Measurements from ENCODE around the gene TXNDC15.

Gene TXNDC15

DNA sequence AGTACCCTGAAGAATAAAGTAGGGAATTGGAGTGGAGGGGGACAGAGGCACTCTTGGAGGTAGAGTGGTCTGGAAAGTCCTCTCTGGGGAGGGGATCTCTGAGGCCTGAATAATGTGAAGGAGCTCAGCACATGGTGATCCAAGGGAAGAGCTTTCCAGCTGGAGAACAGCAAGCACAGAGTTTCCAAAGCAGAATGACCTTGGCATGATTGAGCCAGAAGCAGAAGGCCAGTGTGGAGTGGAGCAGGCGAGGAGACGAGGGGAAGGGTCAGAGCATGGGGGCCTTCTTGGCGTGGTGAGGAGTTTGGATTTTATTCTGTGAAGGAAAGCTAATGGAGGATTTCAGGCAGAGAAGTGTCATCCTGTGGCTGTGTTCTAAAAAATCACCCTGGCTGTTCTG, 39.1 kb downstream of the TXNDC15 start:
- no peak overlapping the region for H3K4me3 ChIP-seq (ENCODE audit: low read depth, low read length)
- DNase-seq (ENCODE audit: low read depth) = no peak
- TF ChIP-seq, protein P1, sequence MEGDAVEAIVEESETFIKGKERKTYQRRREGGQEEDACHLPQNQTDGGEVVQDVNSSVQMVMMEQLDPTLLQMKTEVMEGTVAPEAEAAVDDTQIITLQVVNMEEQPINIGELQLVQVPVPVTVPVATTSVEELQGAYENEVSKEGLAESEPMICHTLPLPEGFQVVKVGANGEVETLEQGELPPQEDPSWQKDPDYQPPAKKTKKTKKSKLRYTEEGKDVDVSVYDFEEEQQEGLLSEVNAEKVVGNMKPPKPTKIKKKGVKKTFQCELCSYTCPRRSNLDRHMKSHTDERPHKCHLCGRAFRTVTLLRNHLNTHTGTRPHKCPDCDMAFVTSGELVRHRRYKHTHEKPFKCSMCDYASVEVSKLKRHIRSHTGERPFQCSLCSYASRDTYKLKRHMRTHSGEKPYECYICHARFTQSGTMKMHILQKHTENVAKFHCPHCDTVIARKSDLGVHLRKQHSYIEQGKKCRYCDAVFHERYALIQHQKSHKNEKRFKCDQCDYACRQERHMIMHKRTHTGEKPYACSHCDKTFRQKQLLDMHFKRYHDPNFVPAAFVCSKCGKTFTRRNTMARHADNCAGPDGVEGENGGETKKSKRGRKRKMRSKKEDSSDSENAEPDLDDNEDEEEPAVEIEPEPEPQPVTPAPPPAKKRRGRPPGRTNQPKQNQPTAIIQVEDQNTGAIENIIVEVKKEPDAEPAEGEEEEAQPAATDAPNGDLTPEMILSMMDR (conservative IDR thresholded peaks at IDR 0.05; ENCODE audit: low read depth, low read length) = no peak

DNA sequence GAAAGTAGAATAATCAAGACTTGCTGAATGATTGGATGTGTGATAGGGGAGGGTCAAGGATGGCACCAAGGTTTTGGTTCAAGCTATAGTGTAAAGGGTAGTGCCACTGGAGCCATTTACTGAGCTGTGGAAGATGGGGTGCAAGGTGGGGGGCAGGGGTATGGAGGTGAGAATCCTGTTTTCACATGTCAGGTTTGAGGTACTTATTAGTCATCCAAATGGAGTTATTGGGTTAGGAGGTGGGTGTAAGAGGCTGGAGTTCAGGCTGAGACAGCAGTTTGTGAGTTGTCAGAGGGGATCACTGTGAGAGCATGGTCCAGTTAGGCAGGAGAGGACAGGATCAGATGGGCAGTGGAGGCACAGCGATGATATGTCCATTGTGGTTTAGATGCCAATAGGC, 39.6 kb downstream of the TXNDC15 start:
- DNase-seq (ENCODE audit: low read depth) = no peak
- TF ChIP-seq, protein P1 (conservative IDR thresholded peaks at IDR 0.05; ENCODE audit: low read depth, low read length) = no peak
- no peak overlapping the region for H3K4me3 ChIP-seq (ENCODE audit: low read depth, low read length)

DNA sequence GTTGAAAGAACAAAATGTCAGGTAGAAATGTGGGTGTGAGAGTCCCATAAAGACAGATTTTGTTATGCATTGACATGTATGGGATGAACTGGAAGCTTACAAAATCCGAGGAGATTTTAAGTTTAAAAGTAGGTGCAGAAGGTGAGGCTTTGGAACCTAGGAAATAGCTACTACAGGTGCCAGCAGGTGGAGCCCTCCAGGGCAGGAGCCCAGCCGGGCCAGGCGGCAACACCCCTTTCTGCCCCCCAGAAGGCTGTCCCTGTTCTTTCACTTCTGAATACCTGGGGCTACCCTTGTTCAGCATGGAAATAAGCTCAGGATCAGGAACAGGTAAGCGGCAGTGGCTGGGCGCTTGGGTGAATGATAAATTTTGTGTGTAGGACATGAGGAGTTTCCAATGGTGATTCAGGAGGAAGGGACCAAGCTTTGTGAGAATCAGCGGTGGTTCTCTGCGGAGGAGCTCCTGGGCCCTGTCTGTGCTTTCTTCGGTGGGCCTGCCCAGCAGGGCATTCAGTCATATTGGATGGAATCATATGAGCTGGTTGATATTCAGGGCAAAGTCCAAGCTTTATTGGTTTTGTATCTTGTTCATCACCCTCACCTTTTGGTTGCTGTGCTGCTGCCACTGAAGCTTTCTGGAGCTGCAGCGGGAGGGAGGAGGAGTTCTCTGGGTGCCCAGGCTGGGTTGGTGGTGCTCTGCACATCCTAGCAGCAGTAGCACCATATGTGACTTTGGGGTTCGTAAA, 43.1 kb downstream of the TXNDC15 start:
- no peak overlapping the region for H3K4me3 ChIP-seq (ENCODE audit: low read depth, low read length)
- no peak for DNase-seq (ENCODE audit: low read depth)
- TF ChIP-seq, protein P1 (conservative IDR thresholded peaks at IDR 0.05; ENCODE audit: low read depth, low read length) = peak; percentile 43

DNA sequence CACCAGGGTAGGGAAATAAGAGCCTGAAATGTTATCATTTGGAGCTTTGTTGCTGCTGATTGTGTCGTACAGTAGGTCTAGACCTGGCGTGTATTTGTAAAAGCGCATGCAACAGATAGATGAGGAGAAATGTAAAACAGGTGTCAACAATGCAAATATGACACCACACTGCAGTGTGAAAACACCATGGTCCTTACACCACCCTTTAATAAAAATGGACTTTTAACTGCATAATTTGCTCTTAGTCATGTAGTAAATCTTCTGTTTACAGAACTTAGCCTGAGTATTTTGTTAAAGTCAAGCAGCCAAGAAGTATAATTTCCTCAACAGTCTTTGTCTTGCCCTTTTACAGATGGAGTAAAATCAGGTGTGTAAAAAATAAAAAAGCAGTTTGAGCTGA, 44.7 kb downstream of the TXNDC15 start:
- DNase-seq (ENCODE audit: low read depth) = no peak
- H3K4me3 ChIP-seq (ENCODE audit: low read depth, low read length) = no peak overlapping the region
- TF ChIP-seq, protein P1 (conservative IDR thresholded peaks at IDR 0.05; ENCODE audit: low read depth, low read length) = no peak

DNA sequence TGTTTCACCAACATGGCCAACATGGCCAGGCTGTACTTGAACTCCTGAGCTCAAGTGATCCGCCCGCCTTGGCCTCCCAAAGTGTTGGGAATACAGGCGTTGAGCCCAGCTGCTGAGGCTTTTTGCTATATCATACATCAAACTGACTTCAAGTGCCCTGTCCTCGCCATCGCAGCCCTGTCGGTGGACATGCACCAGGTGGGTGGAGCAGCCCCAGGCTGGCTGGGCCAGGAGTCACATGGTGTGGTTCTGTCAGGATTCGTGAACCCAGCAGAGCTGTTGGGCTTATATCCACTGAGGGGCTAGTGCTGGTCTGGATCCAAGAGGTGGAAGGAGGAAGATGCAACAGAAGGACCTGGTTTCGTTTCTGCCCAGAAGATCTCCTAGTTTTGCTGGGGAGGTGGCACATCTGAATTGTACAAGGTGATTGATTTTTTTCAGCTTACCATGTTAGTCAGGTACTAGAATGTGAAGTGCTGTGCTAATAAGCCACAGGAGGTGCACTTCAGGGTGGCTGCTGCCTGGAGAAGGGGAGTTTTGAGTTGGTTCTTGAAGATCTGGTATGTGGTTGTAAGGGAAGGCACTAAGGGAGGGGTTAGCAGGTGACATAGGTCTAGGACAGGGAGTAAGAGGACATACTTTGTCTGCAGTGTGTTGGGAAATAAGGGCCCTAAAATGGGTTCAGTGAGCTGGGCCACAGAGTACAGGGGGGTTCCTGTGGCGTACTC, 46.8 kb downstream of the TXNDC15 start:
- TF ChIP-seq, protein P1 (conservative IDR thresholded peaks at IDR 0.05; ENCODE audit: low read depth, low read length) = no peak
- no peak overlapping the region for H3K4me3 ChIP-seq (ENCODE audit: low read depth, low read length)
- DNase-seq (ENCODE audit: low read depth) = no peak

DNA sequence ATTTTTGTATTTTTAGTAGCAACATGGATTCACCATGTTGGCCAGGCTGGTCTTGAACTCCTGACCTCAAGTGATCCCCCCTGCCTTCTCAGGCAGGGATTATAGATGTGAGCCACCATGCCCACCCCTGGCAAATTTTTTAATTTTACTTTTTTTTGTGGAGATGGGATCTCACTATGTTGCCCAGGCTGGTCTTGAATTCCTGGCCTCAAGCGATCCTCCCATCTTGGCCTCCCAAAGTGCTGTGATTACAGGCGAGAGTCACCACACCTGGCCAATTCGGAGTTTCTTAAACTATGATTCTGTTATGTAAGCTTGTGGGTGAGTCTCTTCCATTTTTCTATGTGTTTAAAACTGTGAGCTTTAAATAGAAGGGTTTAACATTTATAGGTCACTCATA, 58.3 kb downstream of the TXNDC15 start:
- no peak for DNase-seq (ENCODE audit: low read depth)
- no peak overlapping the region for H3K4me3 ChIP-seq (ENCODE audit: low read depth, low read length)
- TF ChIP-seq, protein P1 (conservative IDR thresholded peaks at IDR 0.05; ENCODE audit: low read depth, low read length) = no peak
